ENCODE results near the gene DOCK1.
"Not testable (repeated sequence)": the region's sequence is repeated elsewhere in the genome, so short reads cannot be mapped to it uniquely, and the experiment has no call there.

The DOCK1 gene

GRCh38 chr10:126926568-126926967 lies 21.3 kb downstream of the DOCK1 start:
- DNase-seq, result no peak

- no peak for DNase-seq
Observed at GRCh38 chr10:126927799-126928198, 22.6 kb downstream of the DOCK1 start.

- DNase-seq, result no peak
Observed at GRCh38 chr10:126928274-126928673, 23.0 kb downstream of the DOCK1 start.

GRCh38 chr10:126929391-126929790 lies 24.2 kb downstream of the DOCK1 start:
- DNase-seq, result no peak

GRCh38 chr10:126930131-126930882 lies 25.1 kb downstream of the DOCK1 start:
- no peak for DNase-seq

GRCh38 chr10:126930883-126931503 lies 25.8 kb downstream of the DOCK1 start:
- DNase-seq, result no peak

- no peak for DNase-seq
Observed at GRCh38 chr10:126931544-126931943, 26.3 kb downstream of the DOCK1 start.

- no peak for DNase-seq
Observed at GRCh38 chr10:126932516-126932915, 27.3 kb downstream of the DOCK1 start.

GRCh38 chr10:126933116-126933515 lies 27.9 kb downstream of the DOCK1 start:
- DNase-seq, result no peak

- DNase-seq, result no peak
Observed at GRCh38 chr10:126935263-126935946, 30.2 kb downstream of the DOCK1 start.

GRCh38 chr10:126937026-126937425 lies 31.8 kb downstream of the DOCK1 start:
- DNase-seq, result no peak

- DNase-seq, result not testable (repeated sequence)
Observed at GRCh38 chr10:126938121-126938520, 32.9 kb downstream of the DOCK1 start.

- DNase-seq, result no peak
Observed at GRCh38 chr10:126939706-126940105, 34.5 kb downstream of the DOCK1 start.

GRCh38 chr10:126940670-126941310 lies 35.6 kb downstream of the DOCK1 start:
- no peak for DNase-seq

- DNase-seq, result no peak
Observed at GRCh38 chr10:126944191-126944590, 39.0 kb downstream of the DOCK1 start.

GRCh38 chr10:126945351-126946030 lies 40.3 kb downstream of the DOCK1 start:
- DNase-seq, result no peak

- DNase-seq, result no peak
Observed at GRCh38 chr10:126946746-126947145, 41.5 kb downstream of the DOCK1 start.

- no peak for DNase-seq
Observed at GRCh38 chr10:126948355-126949160, 43.3 kb downstream of the DOCK1 start.

- no peak for DNase-seq
Observed at GRCh38 chr10:126949161-126949503, 43.9 kb downstream of the DOCK1 start.

- DNase-seq, result no peak
Observed at GRCh38 chr10:126950401-126951105, 45.3 kb downstream of the DOCK1 start.

- no peak for DNase-seq
Observed at GRCh38 chr10:126953886-126954285, 48.7 kb downstream of the DOCK1 start.

GRCh38 chr10:126955396-126955795 lies 50.2 kb downstream of the DOCK1 start:
- no peak for DNase-seq

Measured in activated CD4-positive, alpha-beta T cell treated with anti-CD3 and anti-CD28 coated beads for 1 hour (primary cell).